Liver (tissue), 9 donors: ENCODE measurements around the gene PPP2R2B. TPM values are rescaled to one million over a fixed set of nuclear protein-coding genes. Genes with fewer than 3 reads are reported as not detected.

ENCODE experiments used
- DNase-seq: peaks from one replicate; pipeline ENCODE4 v3.0.0-alpha.2; 2017; ENCODE audit warnings: low spot score
- H3K27ac ChIP-seq, 2 donors: one replicate each; pipeline ENCODE4 v1.7.0; 2013; ENCODE audit warnings: inconsistent platforms in 2 of 2, low read length in 2 of 2, control low read depth in 1 of 2, low read depth in 1 of 2, mild to moderate bottlenecking in 1 of 2
- H3K27me3 ChIP-seq, 4 donors: one replicate each; pipeline versions ENCODE4 v1.6.1 to v1.7.0; 2013; ENCODE audit warnings: low read length in 3 of 4, inconsistent platforms in 1 of 4, mild to moderate bottlenecking in 1 of 4, moderate library complexity in 1 of 4; ENCODE audit not compliant: control insufficient read depth in 4 of 4, insufficient read depth in 4 of 4
- H3K36me3 ChIP-seq, 4 donors: one replicate each; pipeline versions ENCODE4 v1.6.1 to v1.7.0; 2013; ENCODE audit warnings: low read length in 3 of 4, mild to moderate bottlenecking in 3 of 4, low read depth in 1 of 4, moderate library complexity in 1 of 4; ENCODE audit not compliant: control insufficient read depth in 4 of 4, insufficient read depth in 3 of 4
- H3K4me1 ChIP-seq, 4 donors: one replicate each; pipeline versions ENCODE4 v1.6.1 to v1.7.0; 2013; ENCODE audit warnings: low read length in 3 of 4, mild to moderate bottlenecking in 3 of 4, moderate library complexity in 1 of 4; ENCODE audit not compliant: control insufficient read depth in 4 of 4, insufficient read depth in 4 of 4
- H3K4me3 ChIP-seq, 3 donors: one replicate each; pipeline versions ENCODE4 v1.6.1 to v1.7.0; 2013; ENCODE audit warnings: low read length in 3 of 3, control low read depth in 1 of 3, low read depth in 1 of 3, mild to moderate bottlenecking in 1 of 3
- H3K9ac ChIP-seq, 2 donors: one replicate each; pipeline ENCODE4 v1.7.0; 2013; ENCODE audit warnings: low read length in 2 of 2, mild to moderate bottlenecking in 2 of 2, moderate library complexity in 2 of 2, control low read depth in 1 of 2, low read depth in 1 of 2
- H3K9me3 ChIP-seq, 4 donors: one replicate each; pipeline versions ENCODE4 v1.6.1 to v1.7.0; 2013; ENCODE audit warnings: low read length in 3 of 4; ENCODE audit not compliant: control insufficient read depth in 4 of 4
- ATF3 ChIP-seq: IDR thresholded peaks from 2 replicates; pipeline ENCODE4 v1.6.1; 2016; ENCODE audit warnings: antibody characterized with exemption
- CTCF ChIP-seq: fragments of 150-350 bp; IDR thresholded peaks from 2 replicates; pipeline ENCODE4 v1.5.1; 2017; ENCODE audit warnings: improper control_type of control experiment, low read depth, low read length; ENCODE audit not compliant: missing input control
- EGR1 ChIP-seq, 2 donors: IDR thresholded peaks; 2 replicates each; pipeline ENCODE4 v1.6.1; 2016 to 2018; ENCODE audit warnings: antibody characterized with exemption in 2 of 2, low read depth in 2 of 2
- FOXA1 ChIP-seq: IDR thresholded peaks from 2 replicates; pipeline ENCODE4 v1.6.1; 2016; ENCODE audit warnings: antibody characterized with exemption
- FOXA2 ChIP-seq: IDR thresholded peaks from 2 replicates; pipeline ENCODE4 v1.6.1; 2016; ENCODE audit warnings: antibody characterized with exemption
- GABPA ChIP-seq, 2 donors: IDR thresholded peaks in 1 of 2; conservative IDR thresholded peaks in 1 of 2; 2 replicates each; pipeline ENCODE4 v1.6.1; 2016; ENCODE audit warnings: antibody characterized with exemption in 2 of 2, mild to moderate bottlenecking in 1 of 2, moderate library complexity in 1 of 2
- HNF4G ChIP-seq: IDR thresholded peaks from 2 replicates; pipeline ENCODE4 v1.6.1; 2016; ENCODE audit warnings: antibody characterized with exemption
- JUND ChIP-seq, 2 donors: IDR thresholded peaks; 2 replicates each; pipeline ENCODE4 v1.6.1; 2016; ENCODE audit warnings: antibody characterized with exemption in 2 of 2
- MAX ChIP-seq: IDR thresholded peaks from 2 replicates; pipeline ENCODE4 v1.6.1; 2016; ENCODE audit warnings: antibody characterized with exemption
- NR2F2 ChIP-seq: IDR thresholded peaks from 2 replicates; pipeline ENCODE4 v1.6.1; 2016; ENCODE audit warnings: antibody characterized with exemption
- RAD21 ChIP-seq, 2 donors: IDR thresholded peaks; 2 replicates each; pipeline ENCODE4 v1.6.1; 2016; ENCODE audit warnings: antibody characterized with exemption in 2 of 2, mild to moderate bottlenecking in 2 of 2
- RXRA ChIP-seq, 2 donors: IDR thresholded peaks; 2 replicates each; pipeline ENCODE4 v1.6.1; 2017 to 2018; ENCODE audit warnings: antibody characterized with exemption in 2 of 2, mild to moderate bottlenecking in 1 of 2
- SP1 ChIP-seq: IDR thresholded peaks from 2 replicates; pipeline ENCODE4 v1.6.1; 2018; ENCODE audit warnings: antibody characterized with exemption, mild to moderate bottlenecking
- TAF1 ChIP-seq: conservative IDR thresholded peaks from 2 replicates; pipeline ENCODE4 v1.6.1; 2016; ENCODE audit warnings: antibody characterized with exemption, mild to moderate bottlenecking
- WGBS: extraction: QIAGEN DNeasy Blood & Tissue Kit; methylation state at CpG from one replicate; pipeline ENCODE4 v1.1.7; 2013; 5-methylcytosine and 5-hydroxymethylcytosine counted together
- polyA plus RNA-seq, 2 donors: library from polyadenylated mRNA; stranded (reverse) in 1 of 2; unstranded in 1 of 2; fragments of 200-250 nt in 1 of 2; fragments of >200 nt in 1 of 2; fragmentation: Nextera tagmentation in 1 of 2; extraction: Ambion mirVana in 1 of 2; gene quantifications; one replicate each; pipeline versions ENCODE4 v1.2.1 to v1.2.3, GENCODE V29; 2013 to 2015
- total RNA-seq, 2 donors: library from RNA; depleted of rRNA; stranded (reverse); fragments of >200 nt; gene quantifications; one replicate each; pipeline ENCODE4 v1.2.3, GENCODE V29; 2014
- donor health status: healthy.
- donor health status: healthy.
- donor health status: healthy.
- donor health status: healthy.
- donor health status: healthy.

PPP2R2B gene
- total and polyA plus RNA-seq, 4 donors, result 0.15 to 6.3 (median 0.40) TPM

GRCh38 chr5:146541958-146542849 is 336.4 kb downstream of the PPP2R2B start:
- 21% methylated on average over 16 of the region's 16 CpGs for WGBS

DNA sequence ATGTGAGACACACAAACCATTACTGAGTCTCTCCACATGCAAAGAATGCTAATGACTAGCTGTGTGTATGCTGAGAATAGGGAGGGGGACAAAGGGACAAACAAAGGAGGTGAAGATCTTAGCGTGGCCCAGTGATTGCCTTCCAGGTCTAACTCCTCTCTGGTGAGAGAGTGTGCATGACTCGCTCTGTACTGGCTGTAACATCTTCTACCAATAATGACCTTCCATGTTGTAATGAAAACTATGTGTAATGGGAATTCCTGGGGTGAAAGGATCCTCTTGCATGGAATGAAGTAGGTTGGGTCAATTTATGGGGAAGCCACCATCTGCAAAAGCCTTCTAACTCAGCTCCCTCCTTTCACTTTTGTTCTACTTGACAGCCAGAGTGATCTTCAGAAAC is 338.1 kb downstream of the PPP2R2B start:
- Histone ChIP-seq H3K36me3 (no peaks in the 10 kb centered on the region), H3K9ac (no peak overlapping the region), H3K4me3 (no peak overlapping the region), H3K9me3 (no peaks in the 10 kb centered on the region), H3K4me1 (peaks cover 0 to 2% (median 0%) of the 10 kb centered on the region in 4 donors), H3K27ac (no peak overlapping the region), H3K27me3 (no peaks in the 10 kb centered on the region)
- TF ChIP-seq NR2F2 (no peak), MAX (no peak), ATF3 (no peak), RXRA (IDR thresholded peaks at IDR 0.05) (no peak), SP1 (no peak), CTCF (no peak), FOXA1 (no peak)
- 88% methylated on average over 2 of the region's 2 CpGs for WGBS
- no peak for DNase-seq

More at GRCh38 chr5:146541958-146542849, 336.4 kb downstream of the PPP2R2B start:
- Histone ChIP-seq H3K4me3 (no peak overlapping the region), H3K36me3 (no peaks in the 10 kb centered on the region), H3K4me1 (peaks cover 0 to 2% (median 0%) of the 10 kb centered on the region in 4 donors), H3K27ac (no peak overlapping the region), H3K27me3 (no peaks in the 10 kb centered on the region), H3K9ac (no peak overlapping the region), H3K9me3 (no peaks in the 10 kb centered on the region)
- DNase-seq, result peak; percentile 69
- TF ChIP-seq RAD21 (IDR thresholded peaks at IDR 0.05) (peak; percentile 91), MAX (no peak), CTCF (peak; percentile 91)

GRCh38 chr5:146539973-146540372 is 338.6 kb downstream of the PPP2R2B start:
- no peaks in the 10 kb centered on the region for H3K36me3 ChIP-seq
- no peak for TF ChIP-seq HNF4G
- TF ChIP-seq TAF1, result no peak
- TF ChIP-seq EGR1 (IDR thresholded peaks at IDR 0.05; ENCODE audit: low read depth in 2 of 2), result no peak
- TF ChIP-seq MAX, result no peak
- TF ChIP-seq JUND (IDR thresholded peaks at IDR 0.05), result no peak
- TF ChIP-seq GABPA (IDR thresholded peaks at IDR 0.05 in 1 of 2, conservative IDR thresholded peaks at IDR 0.05 in 1 of 2), result no peak
- no peak for TF ChIP-seq FOXA2
- TF ChIP-seq CTCF, result no peak
- no peak for TF ChIP-seq NR2F2
- no peak overlapping the region for H3K4me3 ChIP-seq
- no peak overlapping the region for H3K9ac ChIP-seq
- H3K4me1 ChIP-seq, result peaks cover 0 to 2% (median 0%) of the 10 kb centered on the region in 4 donors
- no peaks in the 10 kb centered on the region for H3K9me3 ChIP-seq
- DNase-seq, result no peak
- 96% methylated on average over 4 of the region's 4 CpGs for WGBS
- no peak overlapping the region for H3K27ac ChIP-seq
- no peaks in the 10 kb centered on the region for H3K27me3 ChIP-seq
